ENCODE data around the gene ARHGAP9. TPM values are rescaled to one million over a fixed set of nuclear protein-coding genes. Genes with fewer than 3 reads are reported as not detected.

Gene ARHGAP9
- total RNA-seq, 4 donors from 2014 or later, result 5.2 to 40.5 (median 11.6) TPM

GRCh38 chr12:57465030-57465746, 14.5 kb downstream of the ARHGAP9 start:
- Histone ChIP-seq H3K9me3 (no peaks in the 10 kb centered on the region), H3K27ac (no peak overlapping the region), H3K27me3 (no peaks in the 10 kb centered on the region), H3K4me3 (no peak overlapping the region), H3K4me1 (peaks cover 0 to 23% (median 14%) of the 10 kb centered on the region in 4 donors), H3K36me3 (peaks cover 0 to 32% (median 0%) of the 10 kb centered on the region in 3 donors)
- 84 to 88% methylated on average over 6 of the region's 6 CpGs for WGBS, 2 donors
- DNase-seq (ENCODE audit: low spot score in 2 of 2), result no peak
- TF ChIP-seq CTCF (IDR thresholded peaks at IDR 0.05), result no peak
- no peak for TF ChIP-seq EP300 (IDR thresholded peaks at IDR 0.05)
- no peak for TF ChIP-seq POLR2A (IDR thresholded peaks at IDR 0.05)

DNA sequence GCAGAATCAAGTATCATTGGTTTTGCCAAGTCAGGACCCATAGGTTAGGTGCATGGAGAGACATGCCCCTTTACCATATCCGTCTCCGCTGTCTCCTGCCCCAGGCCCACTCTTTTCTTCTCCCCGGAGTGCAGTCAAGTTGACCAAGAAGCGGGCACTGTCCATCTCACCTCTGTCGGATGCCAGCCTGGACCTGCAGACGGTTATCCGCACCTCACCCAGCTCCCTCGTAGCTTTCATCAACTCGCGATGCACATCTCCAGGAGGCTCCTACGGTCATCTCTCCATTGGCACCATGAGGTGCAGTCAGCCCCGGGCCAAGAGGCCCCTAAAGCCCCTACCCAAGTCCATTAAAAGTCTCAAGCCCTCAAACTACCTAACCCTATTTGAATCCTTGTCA, 15.1 kb downstream of the ARHGAP9 start:
- peaks cover 0 to 26% (median 0%) of the 10 kb centered on the region in 3 donors for H3K36me3 ChIP-seq
- H3K27ac ChIP-seq, result no peak overlapping the region
- H3K27me3 ChIP-seq, result no peaks in the 10 kb centered on the region
- no peaks in the 10 kb centered on the region for H3K9me3 ChIP-seq
- H3K4me3 ChIP-seq, result no peak overlapping the region
- DNase-seq (ENCODE audit: low spot score in 2 of 2), result no peak
- WGBS, 2 donors, result 92 to 93% methylated on average over 12 of the region's 12 CpGs
- H3K4me1 ChIP-seq, result peaks cover 0 to 27% (median 17%) of the 10 kb centered on the region in 4 donors
- no peak for TF ChIP-seq POLR2A (IDR thresholded peaks at IDR 0.05)
- TF ChIP-seq EP300 (IDR thresholded peaks at IDR 0.05), result no peak
- no peak for TF ChIP-seq CTCF (IDR thresholded peaks at IDR 0.05)

DNA sequence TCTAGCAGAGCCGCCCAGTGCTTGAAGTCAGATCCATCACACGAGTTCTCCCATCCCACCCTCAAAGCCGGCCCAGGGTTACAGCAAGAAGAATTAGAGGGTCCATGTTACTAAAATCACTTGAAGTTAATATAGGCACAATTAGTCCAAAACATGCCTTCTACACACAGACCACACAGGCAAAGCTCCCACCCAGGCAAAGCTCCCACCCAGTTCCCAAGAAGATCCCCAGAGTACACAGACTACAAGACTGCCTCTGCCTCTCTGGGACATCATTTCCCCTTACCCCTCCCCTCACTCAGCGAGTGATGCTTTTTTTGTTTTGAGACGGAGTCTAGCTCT, 16.8 kb downstream of the ARHGAP9 start:
- DNase-seq (ENCODE audit: low spot score in 2 of 2), result no peak
- 20 to 28% methylated on average over 5 of the region's 5 CpGs for WGBS, 2 donors
- Histone ChIP-seq H3K27me3 (no peaks in the 10 kb centered on the region), H3K27ac (peak overlapping the region in 3 of 4 donors; percentile 82 to 92 (median 90)), H3K4me3 (peak overlapping the region in 3 of 4 donors; percentile 62 to 84 (median 76)), H3K36me3 (peaks cover 0 to 21% (median 0%) of the 10 kb centered on the region in 3 donors), H3K4me1 (peaks cover 0 to 36% (median 21%) of the 10 kb centered on the region in 4 donors), H3K9me3 (no peaks in the 10 kb centered on the region)
- no peak for TF ChIP-seq POLR2A (IDR thresholded peaks at IDR 0.05)
- no peak for TF ChIP-seq CTCF (IDR thresholded peaks at IDR 0.05)
- no peak for TF ChIP-seq EP300 (IDR thresholded peaks at IDR 0.05)

- no peaks in the 10 kb centered on the region for H3K9me3 ChIP-seq
- TF ChIP-seq POLR2A (IDR thresholded peaks at IDR 0.05) (peak in 1 of 2 donors; percentile 26), CTCF (IDR thresholded peaks at IDR 0.05) (peak; percentile 95 to 97 (median 96)), EP300 (IDR thresholded peaks at IDR 0.05) (peak; percentile 11 to 47)
- peak; percentile 77 to 92 for DNase-seq (ENCODE audit: low spot score in 2 of 2)
- no peaks in the 10 kb centered on the region for H3K27me3 ChIP-seq
- peaks cover 0 to 16% (median 0%) of the 10 kb centered on the region in 3 donors for H3K36me3 ChIP-seq
- peak overlapping the region; percentile 81 to 92 (median 86) for H3K27ac ChIP-seq
- WGBS, 2 donors, result 1% methylated on average over 18 to 28 of the region's 28 CpGs
- H3K4me3 ChIP-seq, result peak overlapping the region; percentile 62 to 84 (median 80)
- peaks cover 0 to 36% (median 21%) of the 10 kb centered on the region in 4 donors for H3K4me1 ChIP-seq
Measured at GRCh38 chr12:57462251-57462911, 17.3 kb downstream of the ARHGAP9 start.

- DNase-seq (ENCODE audit: low spot score in 2 of 2), result no peak
- peaks cover 0 to 36% (median 21%) of the 10 kb centered on the region in 4 donors for H3K4me1 ChIP-seq
- TF ChIP-seq POLR2A (IDR thresholded peaks at IDR 0.05) (no peak), CTCF (IDR thresholded peaks at IDR 0.05) (no peak), EP300 (IDR thresholded peaks at IDR 0.05) (no peak)
- H3K4me3 ChIP-seq, result peak overlapping the region; percentile 62 to 84 (median 80)
- peaks cover 0 to 12% (median 0%) of the 10 kb centered on the region in 3 donors for H3K36me3 ChIP-seq
- H3K27me3 ChIP-seq, result no peaks in the 10 kb centered on the region
- WGBS, 2 donors, result 0% methylated on average over 9 of the region's 9 CpGs
- peak overlapping the region; percentile 81 to 92 (median 86) for H3K27ac ChIP-seq
- H3K9me3 ChIP-seq, result no peaks in the 10 kb centered on the region
Measured at GRCh38 chr12:57461917-57462250, 17.8 kb downstream of the ARHGAP9 start.

All from tibial nerve (tissue), 4 donors.